HG02571 (cell line): ENCODE results near the gene PRPH.
"Not testable (repeated sequence)": the region's sequence is repeated elsewhere in the genome, so short reads cannot be mapped to it uniquely, and the experiment has no call there.

Experiments used
- ATAC-seq: cut with Tn5 transposase; IDR thresholded peaks from one replicate; pipeline ENCODE4 v1.9.1; 2021; ENCODE audit warnings: mild to moderate bottlenecking, moderate library complexity; ENCODE audit not compliant: unreplicated experiment

The PRPH gene

GRCh38 chr12:49298160-49298559 lies 3.2 kb downstream of the PRPH start:
- no peak for ATAC-seq

GRCh38 chr12:49301760-49302159 lies 6.8 kb downstream of the PRPH start:
- no peak for ATAC-seq

GRCh38 chr12:49304161-49304560 lies 9.2 kb downstream of the PRPH start:
- no peak for ATAC-seq

- no peak for ATAC-seq
Measured at GRCh38 chr12:49305762-49306510, 11.0 kb downstream of the PRPH start.

GRCh38 chr12:49309386-49309785 lies 14.4 kb downstream of the PRPH start:
- no peak for ATAC-seq

- ATAC-seq: not testable (repeated sequence)
Measured at GRCh38 chr12:49310451-49311000, 15.6 kb downstream of the PRPH start.

- ATAC-seq: no peak
Measured at GRCh38 chr12:49314811-49315210, 19.9 kb downstream of the PRPH start.

- ATAC-seq: not testable (repeated sequence)
Measured at GRCh38 chr12:49317118-49317517, 22.2 kb downstream of the PRPH start.

- not testable (repeated sequence) for ATAC-seq
Measured at GRCh38 chr12:49320411-49321103, 25.6 kb downstream of the PRPH start.

- ATAC-seq: no peak
Measured at GRCh38 chr12:49322367-49322707, 27.4 kb downstream of the PRPH start.

- peak; percentile 97 for ATAC-seq
Measured at GRCh38 chr12:49322708-49323523, 28.0 kb downstream of the PRPH start, which contains the start of gene TROAP. TROAP (plus strand) TSS chr12:49323255; CDS start chr12:49323609, 354 bp downstream.

GRCh38 chr12:49323524-49324097 lies 28.7 kb downstream of the PRPH start:
- no peak for ATAC-seq

- ATAC-seq: no peak
Measured at GRCh38 chr12:49325606-49326005, 30.7 kb downstream of the PRPH start.

GRCh38 chr12:49327368-49327767 lies 32.4 kb downstream of the PRPH start:
- no peak for ATAC-seq

GRCh38 chr12:49327887-49328286 lies 32.9 kb downstream of the PRPH start:
- no peak for ATAC-seq

GRCh38 chr12:49328816-49329215 lies 33.9 kb downstream of the PRPH start:
- no peak for ATAC-seq

GRCh38 chr12:49330032-49330619 lies 35.2 kb downstream of the PRPH start:
- no peak for ATAC-seq

GRCh38 chr12:49330631-49331379 lies 35.9 kb downstream of the PRPH start:
- ATAC-seq: no peak

- no peak for ATAC-seq
Measured at GRCh38 chr12:49331380-49332222, 36.7 kb downstream of the PRPH start.
